Upper lobe of left lung (tissue), 4 donors: ENCODE measurements around the gene GART.

Source experiments
- EP300 ChIP-seq, 4 donors: sonication (generic); formaldehyde crosslinking; IDR thresholded peaks; one replicate each; pipeline ENCODE4 v1.5.1; 2017; ENCODE audit warnings: antibody characterized with exemption in 4 of 4, control low read depth in 2 of 4
- POLR2A ChIP-seq, 4 donors: fragments of 450-650 bp; IDR thresholded peaks; one replicate each; pipeline ENCODE4 v1.5.1; 2016 to 2017; ENCODE audit warnings: antibody characterized with exemption in 4 of 4, mild to moderate bottlenecking in 2 of 4
- TF ChIP-seq, protein P1 (sequence below), 6 experiments: fragments of 450-650 bp in 4 of 6; fragments of 200-600 bp in 2 of 6; sonication (generic) in 2 of 6; IDR thresholded peaks; one replicate each; pipeline ENCODE4 v1.5.1; 2016 to 2019; ENCODE audit warnings: antibody characterized with exemption in 6 of 6

DNA sequence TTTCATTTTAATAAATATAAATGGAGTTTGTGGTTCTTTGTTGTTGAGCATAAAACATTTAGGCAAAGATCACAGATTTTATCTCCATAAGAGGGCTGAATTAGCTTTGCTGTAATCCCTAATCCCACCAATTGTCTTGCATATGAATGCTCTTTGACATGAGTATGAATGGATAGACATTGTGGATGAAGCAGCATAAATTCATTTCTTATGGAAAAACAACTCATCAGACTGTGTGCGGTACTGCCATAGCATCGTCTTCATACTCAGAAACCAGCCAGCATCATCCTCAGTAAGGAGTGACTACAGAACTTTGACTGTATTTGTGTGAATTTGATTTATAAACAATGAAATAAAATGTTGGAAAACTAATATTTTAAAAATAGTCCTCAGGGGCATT, 20.5 kb upstream of the GART start:
- TF ChIP-seq EP300 (IDR thresholded peaks at IDR 0.05) = no peak
- TF ChIP-seq, protein P1, sequence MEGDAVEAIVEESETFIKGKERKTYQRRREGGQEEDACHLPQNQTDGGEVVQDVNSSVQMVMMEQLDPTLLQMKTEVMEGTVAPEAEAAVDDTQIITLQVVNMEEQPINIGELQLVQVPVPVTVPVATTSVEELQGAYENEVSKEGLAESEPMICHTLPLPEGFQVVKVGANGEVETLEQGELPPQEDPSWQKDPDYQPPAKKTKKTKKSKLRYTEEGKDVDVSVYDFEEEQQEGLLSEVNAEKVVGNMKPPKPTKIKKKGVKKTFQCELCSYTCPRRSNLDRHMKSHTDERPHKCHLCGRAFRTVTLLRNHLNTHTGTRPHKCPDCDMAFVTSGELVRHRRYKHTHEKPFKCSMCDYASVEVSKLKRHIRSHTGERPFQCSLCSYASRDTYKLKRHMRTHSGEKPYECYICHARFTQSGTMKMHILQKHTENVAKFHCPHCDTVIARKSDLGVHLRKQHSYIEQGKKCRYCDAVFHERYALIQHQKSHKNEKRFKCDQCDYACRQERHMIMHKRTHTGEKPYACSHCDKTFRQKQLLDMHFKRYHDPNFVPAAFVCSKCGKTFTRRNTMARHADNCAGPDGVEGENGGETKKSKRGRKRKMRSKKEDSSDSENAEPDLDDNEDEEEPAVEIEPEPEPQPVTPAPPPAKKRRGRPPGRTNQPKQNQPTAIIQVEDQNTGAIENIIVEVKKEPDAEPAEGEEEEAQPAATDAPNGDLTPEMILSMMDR (IDR thresholded peaks at IDR 0.05) = no peak
- no peak for TF ChIP-seq POLR2A (IDR thresholded peaks at IDR 0.05)
